ENCODE data around the gene LASP1NB.
"Not testable (repeated sequence)": the region's sequence is repeated elsewhere in the genome, so short reads cannot be mapped to it uniquely, and the experiment has no call there.

DNA sequence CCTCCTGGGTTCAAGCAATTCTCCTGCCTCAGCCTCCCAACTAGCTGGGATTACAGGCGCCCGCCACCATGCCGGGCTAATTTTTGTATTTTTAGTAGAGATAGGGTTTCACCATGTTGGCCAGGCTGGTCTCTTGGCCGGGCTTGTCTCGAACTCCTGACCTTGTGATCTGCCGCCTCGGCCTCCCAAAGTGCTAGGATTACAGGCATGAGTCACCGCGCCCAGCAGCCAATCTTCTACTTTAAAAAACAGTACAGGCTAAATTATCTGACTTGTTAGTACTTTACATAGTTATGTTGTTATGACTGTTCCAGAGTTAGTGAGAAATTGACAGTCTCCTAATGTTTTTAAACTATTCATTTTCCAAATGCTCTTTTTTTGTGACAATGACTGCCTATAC is 8.5 kb downstream of the LASP1NB start:
- TF ChIP-seq POLR2A (IDR thresholded peaks at IDR 0.05; ENCODE audit: low read length); GATA1 (IDR thresholded peaks at IDR 0.05; ENCODE audit: low read depth, low read length): not testable (repeated sequence)

Measured in erythroblast (primary cell).